ENCODE results near the gene STX11.

DNA sequence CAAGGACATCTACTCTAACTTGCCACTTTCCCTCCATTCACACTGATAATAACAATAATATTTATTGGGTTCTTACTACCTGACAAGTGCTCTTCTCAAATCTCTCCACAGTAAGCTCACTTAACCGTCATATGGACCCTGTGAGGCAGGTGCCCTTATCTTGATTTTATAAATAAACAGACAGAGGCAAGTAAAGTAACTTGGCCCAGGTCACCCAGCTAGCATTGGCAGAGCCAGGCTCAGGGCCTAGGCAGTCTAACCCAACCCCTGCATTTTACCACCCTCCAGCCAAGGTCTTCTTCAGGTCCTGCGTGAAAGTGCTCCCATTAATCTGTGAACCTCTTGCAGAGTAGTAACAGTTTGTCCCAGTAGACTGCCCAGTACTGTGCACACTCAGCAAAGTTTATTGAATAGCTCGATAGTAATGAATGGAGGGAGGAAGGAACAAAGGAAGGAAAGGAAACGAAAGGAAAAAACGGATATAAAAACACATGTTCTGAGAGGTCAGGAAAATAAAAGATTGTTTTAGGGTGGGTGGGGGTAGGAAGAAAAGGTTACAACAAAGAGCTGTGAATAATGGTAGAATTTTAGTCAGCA, 17.0 kb upstream of the STX11 start:
- TF ChIP-seq CTCF (IDR thresholded peaks at IDR 0.05) (no peak), POLR2A (IDR thresholded peaks at IDR 0.05) (no peak)
